Measurements from ENCODE around the gene UQCRQ. TPM values are rescaled to one million over a fixed set of nuclear protein-coding genes. Genes with fewer than 3 reads are reported as not detected.

UQCRQ gene
- total RNA-seq, 1 experiment from 2014 or later = 356 TPM

DNA sequence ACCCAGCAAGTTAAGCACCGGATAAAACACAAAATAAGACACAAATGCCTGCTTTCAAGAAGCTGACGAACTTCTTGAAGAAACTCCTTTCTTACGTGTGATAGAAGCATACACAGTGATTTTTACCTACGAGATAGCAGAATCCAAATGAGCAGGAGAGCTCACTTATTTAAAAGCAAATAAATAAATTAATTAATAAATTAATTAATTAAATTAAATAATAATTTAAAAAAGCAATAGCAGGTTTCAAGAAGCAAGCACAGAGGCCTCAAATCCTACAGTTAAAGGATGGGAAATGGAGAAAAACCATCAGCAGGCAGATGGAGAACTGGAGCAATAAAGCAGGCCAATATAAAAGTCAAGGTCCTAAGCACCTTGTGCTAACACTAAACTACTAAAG lies 24.4 kb downstream of the UQCRQ start:
- intact Hi-C loops (cut with micrococcal nuclease; ENCODE audit: unreplicated experiment) = no loop called here
- H3K4me1 ChIP-seq = no peaks in the 10 kb centered on the region; the same call in 1 of the 2 replicates
- H3K36me3 ChIP-seq (ENCODE audit: control insufficient read depth, insufficient read depth, low read length) = 0 out of 2 replicates have a peak, but pooled peaks cover 1% of the 10 kb centered on the region
- Mint-ChIP-seq H3K27ac (ENCODE audit: unreplicated experiment) (no peak overlapping the region), H3K27me3 (ENCODE audit: insufficient read depth, unreplicated experiment) (no peaks in the 10 kb centered on the region), H3K36me3 (ENCODE audit: insufficient read depth, unreplicated experiment) (peaks cover 83% of the 10 kb centered on the region), H3K9me3 (ENCODE audit: unreplicated experiment) (no peaks in the 10 kb centered on the region), H3K4me1 (ENCODE audit: low read depth, unreplicated experiment) (peaks cover 14% of the 10 kb centered on the region), H3K4me3 (ENCODE audit: unreplicated experiment) (no peak overlapping the region)
- CTCF ChIA-PET = interaction anchor here (0.5 kb wide), 1 partner anchor 22 kb away, joined by 5 read pairs; no protein-coding TSS in a partner anchor
- TF ChIP-seq, protein P1, sequence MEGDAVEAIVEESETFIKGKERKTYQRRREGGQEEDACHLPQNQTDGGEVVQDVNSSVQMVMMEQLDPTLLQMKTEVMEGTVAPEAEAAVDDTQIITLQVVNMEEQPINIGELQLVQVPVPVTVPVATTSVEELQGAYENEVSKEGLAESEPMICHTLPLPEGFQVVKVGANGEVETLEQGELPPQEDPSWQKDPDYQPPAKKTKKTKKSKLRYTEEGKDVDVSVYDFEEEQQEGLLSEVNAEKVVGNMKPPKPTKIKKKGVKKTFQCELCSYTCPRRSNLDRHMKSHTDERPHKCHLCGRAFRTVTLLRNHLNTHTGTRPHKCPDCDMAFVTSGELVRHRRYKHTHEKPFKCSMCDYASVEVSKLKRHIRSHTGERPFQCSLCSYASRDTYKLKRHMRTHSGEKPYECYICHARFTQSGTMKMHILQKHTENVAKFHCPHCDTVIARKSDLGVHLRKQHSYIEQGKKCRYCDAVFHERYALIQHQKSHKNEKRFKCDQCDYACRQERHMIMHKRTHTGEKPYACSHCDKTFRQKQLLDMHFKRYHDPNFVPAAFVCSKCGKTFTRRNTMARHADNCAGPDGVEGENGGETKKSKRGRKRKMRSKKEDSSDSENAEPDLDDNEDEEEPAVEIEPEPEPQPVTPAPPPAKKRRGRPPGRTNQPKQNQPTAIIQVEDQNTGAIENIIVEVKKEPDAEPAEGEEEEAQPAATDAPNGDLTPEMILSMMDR (IDR thresholded peaks at IDR 0.05; ENCODE audit: insufficient read depth in 1 of 2, low read depth in 1 of 2, low read length in 1 of 2, severe bottlenecking in 1 of 2, unreplicated experiment in 1 of 2) = no peak
- POLR2A ChIA-PET = no interaction called here
- H3K4me3 ChIP-seq (ENCODE audit: low read depth, low read length) = no peak overlapping the region
- no peaks in the 10 kb centered on the region for H3K9me3 ChIP-seq
- no TSS peak for BruUV-seq (replicated peaks)
- H3K27me3 ChIP-seq (replicated peaks; ENCODE audit: control insufficient read depth, insufficient read depth, low read length) = no peaks in the 10 kb centered on the region
- DNase-seq = no peak

DNA sequence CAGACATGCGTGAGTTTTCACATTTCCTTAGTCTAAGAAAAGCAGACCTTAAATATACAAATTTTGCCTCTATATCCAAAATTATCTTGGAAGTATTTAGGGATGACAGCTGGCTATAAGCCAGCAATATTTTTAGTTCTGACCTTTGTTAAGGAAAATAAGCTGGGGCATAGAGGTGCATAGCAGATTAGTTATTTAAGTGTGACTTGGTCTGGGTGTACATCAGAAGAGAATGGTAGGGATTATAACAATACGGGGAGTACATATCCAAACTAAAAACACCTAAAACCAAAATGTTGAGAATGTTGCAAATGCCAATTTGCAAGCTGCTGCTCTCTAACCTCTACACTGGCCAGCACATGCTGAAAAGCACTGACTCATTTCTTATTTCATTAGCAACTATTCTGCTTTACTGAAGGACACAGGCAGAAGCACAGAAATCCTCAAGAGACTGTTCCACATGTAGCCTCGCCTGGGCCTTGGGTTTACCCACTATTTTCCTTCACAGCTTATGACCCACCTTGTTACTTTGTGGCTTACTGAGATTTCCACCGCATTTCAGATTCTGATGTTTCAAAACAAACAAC lies 29.4 kb downstream of the UQCRQ start:
- no peak for DNase-seq
- Histone ChIP-seq H3K27me3 (replicated peaks; ENCODE audit: control insufficient read depth, insufficient read depth, low read length) (no peaks in the 10 kb centered on the region), H3K4me1 (no peaks in the 10 kb centered on the region), H3K9me3 (no peaks in the 10 kb centered on the region), H3K36me3 (ENCODE audit: control insufficient read depth, insufficient read depth, low read length) (0 out of 2 replicates have a peak, but pooled peaks cover 1% of the 10 kb centered on the region), H3K4me3 (ENCODE audit: low read depth, low read length) (no peak overlapping the region)
- intact Hi-C loops (cut with micrococcal nuclease; ENCODE audit: unreplicated experiment) = no loop called here
- ChIA-PET CTCF (no interaction called here), POLR2A (no interaction called here)
- no peaks in the 10 kb centered on the region for H3K9me3 Mint-ChIP-seq (ENCODE audit: unreplicated experiment)
- no peak overlapping the region for H3K4me3 Mint-ChIP-seq (ENCODE audit: unreplicated experiment)
- no peaks in the 10 kb centered on the region for H3K27me3 Mint-ChIP-seq (ENCODE audit: insufficient read depth, unreplicated experiment)
- no peaks in the 10 kb centered on the region for H3K4me1 Mint-ChIP-seq (ENCODE audit: low read depth, unreplicated experiment)
- H3K27ac Mint-ChIP-seq (ENCODE audit: unreplicated experiment) = no peak overlapping the region
- TF ChIP-seq, protein P1 (IDR thresholded peaks at IDR 0.05; ENCODE audit: insufficient read depth in 1 of 2, low read depth in 1 of 2, low read length in 1 of 2, severe bottlenecking in 1 of 2, unreplicated experiment in 1 of 2) = no peak
- peaks cover 78% of the 10 kb centered on the region for H3K36me3 Mint-ChIP-seq (ENCODE audit: insufficient read depth, unreplicated experiment)
- no TSS peak for BruUV-seq (replicated peaks)

- Histone ChIP-seq H3K4me1 (no peaks in the 10 kb centered on the region), H3K27me3 (replicated peaks; ENCODE audit: control insufficient read depth, insufficient read depth, low read length) (no peaks in the 10 kb centered on the region), H3K4me3 (ENCODE audit: low read depth, low read length) (no peak overlapping the region), H3K9me3 (no peaks in the 10 kb centered on the region), H3K36me3 (ENCODE audit: control insufficient read depth, insufficient read depth, low read length) (0 out of 2 replicates have a peak, but pooled peaks cover 1% of the 10 kb centered on the region)
- no peak for DNase-seq
- H3K4me1 Mint-ChIP-seq (ENCODE audit: low read depth, unreplicated experiment) = no peaks in the 10 kb centered on the region
- BruUV-seq (replicated peaks) = TSS peak; percentile 36
- H3K9me3 Mint-ChIP-seq (ENCODE audit: unreplicated experiment) = no peaks in the 10 kb centered on the region
- TF ChIP-seq, protein P1 (IDR thresholded peaks at IDR 0.05; ENCODE audit: insufficient read depth in 1 of 2, low read depth in 1 of 2, low read length in 1 of 2, severe bottlenecking in 1 of 2, unreplicated experiment in 1 of 2) = no peak
- peaks cover 79% of the 10 kb centered on the region for H3K36me3 Mint-ChIP-seq (ENCODE audit: insufficient read depth, unreplicated experiment)
- POLR2A ChIA-PET = no interaction called here
- H3K4me3 Mint-ChIP-seq (ENCODE audit: unreplicated experiment) = no peak overlapping the region
- CTCF ChIA-PET = no interaction called here
- no peaks in the 10 kb centered on the region for H3K27me3 Mint-ChIP-seq (ENCODE audit: insufficient read depth, unreplicated experiment)
- intact Hi-C loops (cut with micrococcal nuclease; ENCODE audit: unreplicated experiment) = no loop called here
- H3K27ac Mint-ChIP-seq (ENCODE audit: unreplicated experiment) = no peak overlapping the region
Measured at GRCh38 chr5:132896685-132897084, 30.2 kb downstream of the UQCRQ start.

All from Caco-2 (cell line).